Fibroblast of mammary gland (primary cell): ENCODE data around the gene CACNG4.

ENCODE experiments used
- DNase-seq: peaks from one replicate; pipeline ENCODE4 v3.0.0-alpha.2; 2010; ENCODE audit warnings: low read depth
- H3K4me3 ChIP-seq: 2 replicates; pipeline ENCODE4 v1.5.1; 2011; ENCODE audit warnings: low read depth, mild to moderate bottlenecking, low read length, moderate library complexity; ENCODE audit not compliant: control insufficient read depth
- CTCF ChIP-seq: conservative IDR thresholded peaks from 2 replicates; pipeline ENCODE4 v1.5.1; 2011; ENCODE audit warnings: low read depth, low read length, inconsistent platforms; ENCODE audit not compliant: control insufficient read depth, insufficient read depth

Gene CACNG4

GRCh38 chr17:67046398-67046797 lies 81.9 kb downstream of the CACNG4 start:
- DNase-seq = no peak
- TF ChIP-seq CTCF = no peak
- H3K4me3 ChIP-seq = no peak overlapping the region

GRCh38 chr17:67047382-67047781 lies 82.9 kb downstream of the CACNG4 start:
- no peak overlapping the region for H3K4me3 ChIP-seq
- TF ChIP-seq CTCF = no peak
- DNase-seq = no peak

GRCh38 chr17:67049025-67049739 lies 84.7 kb downstream of the CACNG4 start:
- no peak overlapping the region for H3K4me3 ChIP-seq
- TF ChIP-seq CTCF = no peak
- no peak for DNase-seq

- DNase-seq = no peak
- H3K4me3 ChIP-seq = no peak overlapping the region
- no peak for TF ChIP-seq CTCF
Observed at GRCh38 chr17:67050066-67050465, 85.6 kb downstream of the CACNG4 start.

- no peak overlapping the region for H3K4me3 ChIP-seq
- DNase-seq = no peak
- no peak for TF ChIP-seq CTCF
Observed at GRCh38 chr17:67050471-67051154, 86.1 kb downstream of the CACNG4 start.

- no peak for TF ChIP-seq CTCF
- DNase-seq = no peak
- no peak overlapping the region for H3K4me3 ChIP-seq
Observed at GRCh38 chr17:67051155-67051538, 86.6 kb downstream of the CACNG4 start.
